ENCODE results near the gene PLXNA2.

PLXNA2 gene

DNA sequence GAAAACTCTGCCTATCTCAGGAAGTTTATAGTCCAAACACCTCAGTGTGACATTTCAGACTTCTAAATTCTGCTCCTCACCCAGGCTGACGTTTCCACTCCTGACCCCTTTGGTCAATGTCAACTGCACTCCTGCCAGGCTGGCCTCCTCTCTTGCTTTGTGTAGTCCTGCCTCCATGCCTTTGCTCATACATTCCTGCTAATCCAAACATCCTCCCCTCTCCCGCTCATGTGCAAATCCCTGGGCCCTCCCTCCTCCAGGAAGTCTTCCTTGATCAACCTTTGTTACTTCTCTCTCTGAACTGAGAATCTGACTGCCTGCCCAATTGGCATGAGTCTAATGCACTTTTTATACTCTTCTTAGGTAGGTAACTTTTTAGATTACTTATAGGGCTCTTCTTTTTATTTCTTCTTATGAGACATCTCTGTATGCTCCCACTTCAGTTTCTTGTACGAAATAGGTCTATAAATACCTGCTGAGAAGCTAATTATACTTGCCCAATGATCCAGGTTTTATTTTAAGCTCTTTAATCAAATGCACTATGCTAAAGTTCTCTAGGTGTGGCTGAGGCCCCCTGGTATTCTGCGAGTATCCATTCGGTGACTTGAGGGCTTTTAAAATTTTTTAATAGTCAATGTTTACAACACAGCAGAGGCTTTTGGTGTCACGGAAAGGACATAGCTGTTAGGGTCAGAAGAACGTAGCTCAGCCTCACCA is 128.1 kb downstream of the PLXNA2 start:
- H3K4me1 Mint-ChIP-seq: peaks cover 41% of the 10 kb centered on the region
- no peaks in the 10 kb centered on the region for H3K36me3 Mint-ChIP-seq (ENCODE audit: low read depth)
- H3K9me3 Mint-ChIP-seq: no peaks in the 10 kb centered on the region
- H3K27me3 Mint-ChIP-seq (ENCODE audit: low read depth): peaks cover 3% of the 10 kb centered on the region
- peak overlapping the region in 1 of 3 experiments; percentile 24 for H3K4me3 Mint-ChIP-seq
- TF ChIP-seq, protein P1, sequence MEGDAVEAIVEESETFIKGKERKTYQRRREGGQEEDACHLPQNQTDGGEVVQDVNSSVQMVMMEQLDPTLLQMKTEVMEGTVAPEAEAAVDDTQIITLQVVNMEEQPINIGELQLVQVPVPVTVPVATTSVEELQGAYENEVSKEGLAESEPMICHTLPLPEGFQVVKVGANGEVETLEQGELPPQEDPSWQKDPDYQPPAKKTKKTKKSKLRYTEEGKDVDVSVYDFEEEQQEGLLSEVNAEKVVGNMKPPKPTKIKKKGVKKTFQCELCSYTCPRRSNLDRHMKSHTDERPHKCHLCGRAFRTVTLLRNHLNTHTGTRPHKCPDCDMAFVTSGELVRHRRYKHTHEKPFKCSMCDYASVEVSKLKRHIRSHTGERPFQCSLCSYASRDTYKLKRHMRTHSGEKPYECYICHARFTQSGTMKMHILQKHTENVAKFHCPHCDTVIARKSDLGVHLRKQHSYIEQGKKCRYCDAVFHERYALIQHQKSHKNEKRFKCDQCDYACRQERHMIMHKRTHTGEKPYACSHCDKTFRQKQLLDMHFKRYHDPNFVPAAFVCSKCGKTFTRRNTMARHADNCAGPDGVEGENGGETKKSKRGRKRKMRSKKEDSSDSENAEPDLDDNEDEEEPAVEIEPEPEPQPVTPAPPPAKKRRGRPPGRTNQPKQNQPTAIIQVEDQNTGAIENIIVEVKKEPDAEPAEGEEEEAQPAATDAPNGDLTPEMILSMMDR (IDR thresholded peaks at IDR 0.05; ENCODE audit: unreplicated experiment in 3 of 3): no peak
- H3K27ac Mint-ChIP-seq: no peak overlapping the region

DNA sequence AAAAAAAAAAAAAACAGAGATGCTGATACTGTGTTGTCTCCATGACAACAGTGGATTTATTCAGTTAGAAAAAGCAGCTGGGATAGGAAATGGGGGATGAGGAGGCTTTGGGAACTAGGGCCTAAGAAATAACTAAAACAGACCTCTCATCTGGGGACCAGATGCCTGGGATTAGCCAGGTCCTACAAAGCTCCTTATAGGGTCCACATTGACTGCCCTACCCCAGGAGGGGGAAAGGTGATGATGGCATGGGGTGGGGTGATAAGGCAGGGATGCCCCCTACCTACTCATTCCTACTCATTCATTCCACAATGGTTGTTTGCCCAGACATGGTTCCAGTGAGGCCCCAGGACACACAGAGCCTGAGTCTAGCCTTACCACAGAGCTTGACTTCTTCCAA is 131.2 kb downstream of the PLXNA2 start:
- H3K4me1 Mint-ChIP-seq: peaks cover 70% of the 10 kb centered on the region
- H3K27ac Mint-ChIP-seq: no peak overlapping the region
- TF ChIP-seq, protein P1 (IDR thresholded peaks at IDR 0.05; ENCODE audit: unreplicated experiment in 3 of 3): no peak
- H3K27me3 Mint-ChIP-seq (ENCODE audit: low read depth): peaks cover 3% of the 10 kb centered on the region
- H3K9me3 Mint-ChIP-seq: no peaks in the 10 kb centered on the region
- no peaks in the 10 kb centered on the region for H3K36me3 Mint-ChIP-seq (ENCODE audit: low read depth)
- H3K4me3 Mint-ChIP-seq: no peak overlapping the region

DNA sequence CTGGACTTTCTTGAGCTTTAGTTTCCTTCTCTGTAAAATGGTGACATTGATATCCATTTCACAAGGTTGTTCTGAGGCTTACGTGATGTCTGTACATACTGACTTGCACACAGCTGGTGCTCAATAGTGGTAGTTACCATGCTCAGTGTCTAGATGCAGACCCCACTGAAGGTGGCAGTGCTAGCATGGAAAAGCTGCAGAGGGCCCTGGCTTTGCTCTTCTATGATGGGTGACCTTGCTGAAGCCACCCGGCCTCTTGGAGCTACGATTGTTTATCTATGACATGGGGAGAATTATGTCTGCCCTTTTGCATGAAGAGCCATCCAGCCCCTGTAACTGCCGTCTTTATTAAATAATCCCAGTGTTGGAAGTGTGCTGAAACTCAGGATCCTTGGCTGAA is 131.8 kb downstream of the PLXNA2 start:
- no peaks in the 10 kb centered on the region for H3K9me3 Mint-ChIP-seq
- TF ChIP-seq, protein P1 (IDR thresholded peaks at IDR 0.05; ENCODE audit: unreplicated experiment in 3 of 3): no peak

DNA sequence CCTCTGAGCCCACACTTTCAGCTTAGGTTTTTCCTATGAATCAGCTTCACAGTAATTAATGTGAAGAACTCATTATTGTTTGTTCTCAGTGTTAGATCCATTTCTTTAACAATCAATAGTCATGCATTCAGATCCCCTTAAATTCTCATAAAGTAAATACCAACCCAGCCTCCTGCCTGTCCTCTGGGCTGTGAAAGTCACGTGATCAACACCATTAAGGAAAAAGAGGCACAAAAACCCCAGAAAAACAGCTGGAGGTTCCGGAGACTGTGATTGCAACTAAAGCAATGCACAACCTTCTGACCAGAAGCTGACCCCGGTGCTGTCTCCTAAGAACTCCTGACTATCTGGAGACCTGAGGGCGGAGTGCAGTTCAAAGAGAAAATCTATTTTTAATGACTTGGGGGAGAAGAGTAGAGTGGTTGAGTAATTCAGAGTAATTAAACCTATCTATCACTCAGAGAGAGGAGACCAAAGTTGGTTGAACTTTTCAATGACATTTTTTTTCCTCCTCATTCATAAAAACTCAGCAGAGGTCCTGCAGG is 132.5 kb downstream of the PLXNA2 start:
- H3K27ac Mint-ChIP-seq: peak overlapping the region; percentile 3 to 37 (median 6)
- H3K9me3 Mint-ChIP-seq: no peaks in the 10 kb centered on the region
- TF ChIP-seq, protein P1 (IDR thresholded peaks at IDR 0.05; ENCODE audit: unreplicated experiment in 3 of 3): no peak
- H3K27me3 Mint-ChIP-seq (ENCODE audit: low read depth): peaks cover 3% of the 10 kb centered on the region
- no peaks in the 10 kb centered on the region for H3K36me3 Mint-ChIP-seq (ENCODE audit: low read depth)
- H3K4me3 Mint-ChIP-seq: no peak overlapping the region
- peaks cover 70% of the 10 kb centered on the region for H3K4me1 Mint-ChIP-seq

More for the DNA sequence above, 131.8 kb downstream of the PLXNA2 start:
- Mint-ChIP-seq H3K4me1 (peaks cover 70% of the 10 kb centered on the region), H3K27ac (peak overlapping the region in 1 of 3 experiments; percentile 30), H3K36me3 (ENCODE audit: low read depth) (no peaks in the 10 kb centered on the region), H3K4me3 (no peak overlapping the region), H3K27me3 (ENCODE audit: low read depth) (peaks cover 3% of the 10 kb centered on the region)

DNA sequence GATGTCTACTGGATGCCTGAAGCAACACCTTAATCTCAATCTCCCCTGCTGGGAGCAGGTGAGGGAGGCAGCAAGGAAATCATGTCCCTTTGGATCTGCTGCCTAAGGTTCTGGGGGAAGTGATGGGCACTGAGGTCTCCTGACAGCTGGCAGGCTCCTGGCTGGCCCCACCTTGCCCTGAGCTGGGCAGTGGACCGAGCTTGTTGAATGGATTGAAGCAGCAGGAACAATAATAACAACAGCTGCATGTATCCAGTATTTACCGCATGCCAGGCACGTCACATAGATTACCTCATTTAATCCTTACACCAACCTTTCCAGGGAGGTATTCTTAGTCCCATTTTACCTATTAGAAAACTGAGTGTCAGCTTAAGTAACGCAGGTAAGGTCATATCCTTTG is 133.9 kb downstream of the PLXNA2 start:
- no peaks in the 10 kb centered on the region for H3K9me3 Mint-ChIP-seq
- peak overlapping the region in 1 of 3 experiments; percentile 63 for H3K27ac Mint-ChIP-seq
- TF ChIP-seq, protein P1 (IDR thresholded peaks at IDR 0.05; ENCODE audit: unreplicated experiment in 3 of 3): no peak
- peaks cover 4% of the 10 kb centered on the region for H3K27me3 Mint-ChIP-seq (ENCODE audit: low read depth)
- peaks cover 78% of the 10 kb centered on the region for H3K4me1 Mint-ChIP-seq
- no peaks in the 10 kb centered on the region for H3K36me3 Mint-ChIP-seq (ENCODE audit: low read depth)
- H3K4me3 Mint-ChIP-seq: no peak overlapping the region

All from nephron (organoid).